Measurements from ENCODE around the gene ST3GAL5.
"Not testable (repeated sequence)": the region's sequence is repeated elsewhere in the genome, so short reads cannot be mapped to it uniquely, and the experiment has no call there.

Gene ST3GAL5

GRCh38 chr2:85840091-85840490 lies 48.7 kb downstream of the ST3GAL5 start:
- DNase-seq (ENCODE audit: low read depth in 2 of 3, low spot score in 1 of 3): no peak

DNA sequence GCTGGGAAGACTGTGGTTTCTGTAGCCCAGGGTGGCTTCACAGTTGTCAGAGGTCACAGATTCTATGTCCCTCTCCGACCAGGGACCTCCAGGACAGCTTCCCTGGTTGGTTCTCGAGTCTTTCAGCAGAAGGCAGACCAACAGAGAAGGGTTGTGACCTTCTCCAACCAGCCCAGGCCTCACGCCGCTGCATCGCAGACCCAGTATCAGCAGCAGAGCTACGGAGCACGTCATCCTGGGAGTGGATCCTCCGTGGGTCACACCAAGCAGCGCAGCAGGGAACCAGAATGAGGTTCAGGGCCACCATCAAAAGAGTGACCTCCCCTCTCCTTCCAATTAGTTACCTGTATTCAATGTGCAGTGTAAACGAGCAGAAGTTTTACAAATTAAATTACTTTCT lies 49.3 kb downstream of the ST3GAL5 start:
- DNase-seq (ENCODE audit: low read depth in 2 of 3, low spot score in 1 of 3): no peak

- no peak for DNase-seq (ENCODE audit: low read depth in 2 of 3, low spot score in 1 of 3)
These were observed 50.1 kb downstream of the ST3GAL5 start for GRCh38 chr2:85838641-85839040.

GRCh38 chr2:85838181-85838580 lies 50.6 kb downstream of the ST3GAL5 start:
- no peak for DNase-seq (ENCODE audit: low read depth in 2 of 3, low spot score in 1 of 3)

DNA sequence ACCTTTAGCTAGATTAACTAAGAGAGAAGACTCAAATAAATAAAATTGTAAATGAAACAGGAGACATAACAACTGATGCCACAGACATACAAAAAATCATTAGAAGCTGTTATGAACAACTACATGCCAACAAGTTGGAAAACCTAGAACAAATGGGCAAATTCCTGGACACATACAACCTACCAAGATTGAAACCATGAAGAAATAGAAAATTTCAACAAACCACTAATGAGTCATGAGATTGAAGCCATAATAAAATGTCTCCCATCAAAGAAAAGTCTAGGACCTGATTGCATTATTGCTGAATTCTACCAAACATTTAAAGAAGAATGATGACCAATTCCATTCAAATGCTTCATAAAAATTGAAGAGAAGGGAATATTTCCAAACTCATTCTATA lies 54.3 kb downstream of the ST3GAL5 start:
- no peak for DNase-seq (ENCODE audit: low read depth in 2 of 3, low spot score in 1 of 3)

DNA sequence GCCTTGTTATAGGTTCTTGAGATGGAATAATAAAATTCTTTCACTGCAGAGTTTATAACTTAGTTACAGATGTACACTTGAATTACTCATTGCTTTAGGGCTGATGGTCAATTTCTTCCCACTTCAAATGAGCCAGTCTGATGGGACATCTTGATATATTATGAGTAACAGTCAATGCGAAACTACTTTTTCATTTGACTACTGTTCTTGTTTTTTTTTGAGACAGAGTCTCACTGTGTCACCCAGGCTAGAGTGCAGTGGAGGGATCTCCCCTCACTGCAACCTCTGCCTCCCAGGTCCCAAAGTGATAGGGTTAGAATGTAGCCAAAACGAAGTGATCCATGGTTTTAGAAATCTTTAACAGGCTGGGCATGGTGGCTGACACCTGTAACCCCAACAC lies 57.1 kb downstream of the ST3GAL5 start:
- no peak for DNase-seq (ENCODE audit: low read depth in 2 of 3, low spot score in 1 of 3)

GRCh38 chr2:85830645-85831044 lies 58.1 kb downstream of the ST3GAL5 start:
- DNase-seq (ENCODE audit: low read depth in 2 of 3, low spot score in 1 of 3): no peak

DNA sequence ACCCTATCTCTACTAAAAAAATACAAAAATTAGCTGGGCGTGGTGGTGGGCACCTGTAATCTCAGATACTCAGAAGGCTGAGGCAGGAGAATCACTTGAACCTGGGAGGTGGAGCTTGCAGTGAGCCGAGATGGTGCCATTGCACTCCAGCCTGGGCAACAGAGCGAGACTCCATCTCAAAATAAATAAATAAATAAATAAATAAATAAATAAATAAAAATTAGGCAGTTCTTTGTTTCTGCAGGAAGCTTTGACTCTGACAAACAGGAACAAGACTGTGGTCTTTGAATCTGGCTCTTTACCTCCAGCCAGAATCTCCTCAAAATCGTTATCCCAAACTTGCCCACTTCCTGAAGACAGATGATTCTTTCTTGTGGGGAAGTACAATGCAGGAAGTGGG lies 59.4 kb downstream of the ST3GAL5 start:
- DNase-seq (ENCODE audit: low read depth in 2 of 3, low spot score in 1 of 3): not testable (repeated sequence)

GRCh38 chr2:85828725-85829124 lies 60.1 kb downstream of the ST3GAL5 start:
- DNase-seq (ENCODE audit: low read depth in 2 of 3, low spot score in 1 of 3): no peak

DNA sequence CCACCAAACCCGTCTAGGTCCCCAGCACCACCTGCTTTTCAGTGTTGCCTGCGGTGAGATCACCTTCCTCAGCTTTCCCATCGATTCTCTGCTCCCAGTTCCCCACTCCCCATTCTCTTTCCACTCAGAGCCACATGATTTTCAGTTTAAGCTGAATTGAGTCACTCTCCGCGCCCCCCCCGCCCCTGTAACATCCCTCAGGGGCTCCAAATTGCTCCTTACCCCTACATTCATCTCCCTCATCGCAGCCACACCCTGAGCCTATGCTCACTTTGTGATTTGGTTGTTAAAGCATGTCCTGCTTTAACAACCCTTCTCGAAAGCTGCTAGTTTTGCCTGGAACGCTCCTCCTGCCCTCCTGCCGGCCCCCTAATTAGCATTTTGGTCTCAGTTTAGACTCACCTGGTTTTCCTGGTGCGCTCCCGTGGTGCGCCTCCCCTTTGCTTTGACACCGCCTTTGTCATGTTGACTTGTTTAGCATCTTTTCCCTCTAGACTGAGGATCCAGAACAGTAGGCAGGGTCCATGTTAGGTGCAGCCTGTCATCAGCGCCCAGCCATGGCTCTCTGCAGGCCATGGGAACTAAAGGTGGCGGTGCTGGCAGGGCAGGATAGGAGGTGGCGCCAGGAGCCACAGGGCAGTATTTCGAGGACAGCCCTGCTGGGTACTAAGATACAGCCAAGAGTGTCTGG lies 60.8 kb downstream of the ST3GAL5 start:
- no peak for DNase-seq (ENCODE audit: low read depth in 2 of 3, low spot score in 1 of 3)

DNA sequence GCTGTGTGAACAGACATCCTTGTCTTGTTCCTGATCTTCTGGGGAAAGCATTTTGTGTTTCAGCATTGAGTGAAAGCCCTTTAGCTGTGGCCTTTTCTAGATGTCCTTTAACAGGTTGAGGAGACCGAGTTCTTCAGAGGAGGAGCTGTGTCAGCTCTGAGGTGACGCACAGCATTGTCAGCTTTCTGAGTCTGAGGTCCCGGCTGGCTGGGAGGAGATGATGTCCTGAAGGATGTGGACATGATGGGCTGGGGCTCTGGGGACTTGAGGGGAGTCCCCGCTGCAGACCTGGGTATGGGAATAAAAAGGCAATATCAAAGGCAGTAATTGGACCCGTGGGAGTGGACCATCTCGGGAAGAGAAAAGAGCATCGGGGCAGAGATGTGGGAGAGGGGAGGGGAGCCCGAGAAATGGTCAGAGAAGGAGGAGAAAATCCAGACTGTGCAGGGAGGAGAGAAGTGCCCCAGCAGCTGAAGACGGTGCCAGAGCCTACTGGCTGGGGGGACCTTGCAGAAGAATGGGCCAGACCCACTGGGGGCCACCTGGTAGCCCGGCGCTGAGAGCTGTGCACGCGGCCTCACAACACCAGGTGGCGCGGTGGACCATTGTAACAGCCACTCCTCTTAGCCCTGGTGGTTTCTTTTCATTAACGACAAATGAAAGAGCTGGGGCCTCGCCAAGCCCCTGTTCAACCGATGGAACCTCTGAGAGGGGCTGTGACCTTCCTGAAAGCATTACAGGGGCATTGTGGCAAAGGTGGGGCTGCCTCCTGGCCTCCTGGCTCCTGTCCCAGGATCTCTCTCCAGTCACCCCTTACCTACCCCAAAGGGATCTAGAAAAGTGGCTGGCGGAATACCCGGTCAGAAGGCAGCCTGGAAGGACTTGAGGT lies 61.6 kb downstream of the ST3GAL5 start:
- peak; percentile 62 to 80 (median 72) for DNase-seq (ENCODE audit: low read depth in 2 of 3, low spot score in 1 of 3)

- DNase-seq (ENCODE audit: low read depth in 2 of 3, low spot score in 1 of 3): no peak
These were observed 64.8 kb downstream of the ST3GAL5 start for GRCh38 chr2:85823951-85824350.

GRCh38 chr2:85822766-85823165 lies 66.0 kb downstream of the ST3GAL5 start:
- DNase-seq (ENCODE audit: low read depth in 2 of 3, low spot score in 1 of 3): no peak

DNA sequence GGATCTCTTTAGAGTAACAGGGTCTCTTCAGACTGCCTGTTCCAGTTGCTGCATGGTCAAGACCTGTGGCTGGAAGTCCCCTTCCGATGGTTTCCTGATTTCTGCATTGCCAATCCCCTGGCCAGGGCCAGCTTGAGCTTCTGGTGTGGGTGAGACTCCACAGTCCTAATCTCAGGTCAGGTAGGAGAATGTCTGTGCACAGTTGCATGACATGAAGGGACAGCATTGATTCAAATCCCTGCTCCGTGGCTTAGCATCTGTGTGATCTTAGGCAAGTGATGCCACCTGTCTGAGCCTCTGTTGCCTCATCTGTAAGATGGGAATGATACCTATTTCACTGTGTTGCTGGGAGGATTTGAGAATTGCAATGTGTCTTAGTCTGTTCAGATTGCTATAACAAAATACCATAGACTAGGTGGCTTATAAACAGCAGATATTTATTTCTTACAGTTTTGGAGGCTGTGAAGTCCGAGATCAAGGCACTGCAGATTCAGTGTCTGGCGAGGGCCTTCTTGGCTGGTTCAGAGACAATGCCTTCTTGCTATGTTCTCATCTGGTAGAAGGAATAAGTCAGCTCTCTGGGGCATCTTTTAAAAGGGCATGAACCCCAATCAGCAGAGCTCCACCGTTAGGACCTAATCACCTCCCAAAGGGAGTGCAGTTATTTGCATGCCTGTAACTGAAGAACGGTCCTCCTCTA lies 68.8 kb downstream of the ST3GAL5 start:
- DNase-seq (ENCODE audit: low read depth in 2 of 3, low spot score in 1 of 3): no peak

DNA sequence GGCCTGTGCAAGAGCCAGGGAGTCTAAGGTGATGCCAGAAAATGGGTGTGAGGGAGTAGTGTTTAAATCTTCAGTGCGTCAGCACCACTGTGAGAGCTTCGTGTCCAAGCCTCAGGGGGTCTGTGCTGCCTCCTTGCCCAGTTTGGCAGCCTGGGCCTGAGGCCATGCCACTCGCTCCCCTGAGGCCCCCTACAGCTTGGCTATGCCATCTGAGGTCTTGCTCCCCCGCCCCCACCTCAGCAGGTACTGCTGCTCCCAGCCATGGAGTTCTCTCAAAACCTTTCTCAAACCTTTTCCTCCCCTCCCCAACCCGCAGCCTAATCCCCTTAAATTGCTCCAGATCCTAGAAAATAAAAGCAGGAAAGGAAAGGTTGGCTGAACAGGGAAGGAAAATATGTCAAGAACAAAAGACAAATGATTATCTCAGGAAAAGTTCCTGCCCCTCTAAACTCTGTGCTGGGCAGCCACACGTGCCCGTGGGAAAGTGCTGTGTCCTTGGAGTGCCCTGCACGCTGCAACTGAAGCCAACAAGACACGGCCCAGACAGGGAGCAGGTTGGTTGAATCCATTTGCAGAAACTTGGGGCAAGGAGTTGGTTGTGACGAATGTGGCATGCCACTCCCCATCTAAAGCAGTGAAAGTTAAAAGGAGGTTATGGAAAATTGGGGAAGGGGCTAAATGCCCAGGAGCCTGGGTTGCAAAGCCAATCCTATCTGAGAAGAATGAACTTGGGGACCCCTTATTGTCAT lies 73.8 kb downstream of the ST3GAL5 start:
- DNase-seq (ENCODE audit: low read depth in 2 of 3, low spot score in 1 of 3): no peak

- peak; percentile 77 to 79 (median 79) for DNase-seq (ENCODE audit: low read depth in 2 of 3, low spot score in 1 of 3)
These were observed 74.6 kb downstream of the ST3GAL5 start for GRCh38 chr2:85813982-85814801.

- no peak for DNase-seq (ENCODE audit: low read depth in 2 of 3, low spot score in 1 of 3)
These were observed 75.4 kb downstream of the ST3GAL5 start for GRCh38 chr2:85813211-85813981.

DNA sequence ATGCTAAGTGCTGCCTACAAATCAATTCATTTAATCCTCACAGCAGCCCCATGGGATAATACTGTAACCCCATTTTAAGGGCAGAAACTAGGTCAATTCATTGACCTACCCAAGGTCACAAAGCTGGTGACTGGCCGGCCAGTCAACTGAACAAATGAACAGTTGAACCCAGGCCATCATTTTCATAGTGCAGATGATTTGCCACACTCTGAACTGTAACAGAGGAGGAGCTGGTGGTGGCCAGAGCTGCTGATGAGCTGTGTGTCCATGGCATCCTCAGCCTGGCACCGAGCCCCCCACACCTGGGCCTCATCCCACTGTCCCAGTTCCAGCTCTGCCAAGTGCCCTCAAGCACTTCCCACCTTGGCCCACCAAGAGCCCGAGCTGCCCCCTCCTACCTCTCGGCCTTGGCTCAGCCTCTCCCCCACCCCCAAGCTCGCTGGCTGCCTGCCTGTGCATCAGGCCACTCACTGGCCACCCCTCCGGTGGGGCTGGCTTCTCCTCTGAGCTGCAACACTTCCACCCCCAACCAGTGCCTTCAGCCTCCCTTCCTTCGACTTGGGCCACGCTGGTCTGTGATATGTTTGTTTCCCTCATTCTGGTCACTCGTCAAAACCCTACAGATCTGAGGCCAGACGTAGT lies 76.6 kb downstream of the ST3GAL5 start:
- no peak for DNase-seq (ENCODE audit: low read depth in 2 of 3, low spot score in 1 of 3)
